ENCODE results near the gene WBP1. TPM values are rescaled to one million over a fixed set of nuclear protein-coding genes. Genes with fewer than 3 reads are reported as not detected.
"Not testable (repeated sequence)": the region's sequence is repeated elsewhere in the genome, so short reads cannot be mapped to it uniquely, and the experiment has no call there.

WBP1 gene
- total and polyA plus RNA-seq, 4 donors, result 38.1 to 149 (median 57.9) TPM

DNA sequence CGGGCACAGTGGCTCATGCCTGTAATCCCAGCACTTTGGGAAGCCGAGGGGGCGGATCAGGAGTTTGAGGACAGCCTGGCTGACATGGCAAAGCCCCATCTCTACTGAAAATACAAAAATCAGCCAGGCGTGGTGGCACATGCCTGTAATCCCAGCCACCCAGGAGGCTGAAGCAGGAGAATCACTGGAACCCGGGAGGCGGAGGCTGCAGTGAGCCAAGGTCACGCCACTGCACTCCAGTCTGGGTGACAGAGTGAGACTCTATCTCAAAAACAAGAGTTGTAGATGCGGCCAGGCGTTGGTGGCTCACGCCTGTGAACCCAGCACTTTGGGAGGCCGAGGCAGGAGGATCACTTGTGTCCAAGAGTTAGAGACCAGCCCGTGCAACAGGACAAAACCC, 12.5 kb downstream of the WBP1 start:
- intact Hi-C loops (cut with DNase I); H3K27ac ChIP-seq (ENCODE audit: low read depth in 1 of 2, low read length in 2 of 2); H3K9me3 ChIP-seq (ENCODE audit: control insufficient read depth, low read length); ATAC-seq (ENCODE audit: low FRiP score); H3K4me1 ChIP-seq (ENCODE audit: control insufficient read depth in 1 of 2, insufficient read depth in 2 of 2, low read length in 2 of 2); H3K36me3 ChIP-seq (ENCODE audit: control insufficient read depth in 1 of 2, insufficient read depth in 2 of 2, low read length in 1 of 2); H3K4me3 ChIP-seq (ENCODE audit: low read length in 2 of 2); H3K27me3 ChIP-seq (ENCODE audit: control insufficient read depth in 1 of 2, insufficient read depth in 2 of 2, low read length in 1 of 2): not testable (repeated sequence)
- peak; percentile 21 to 63 for DNase-seq
- WGBS, 2 donors, result 93 to 94% methylated on average over 12 of the region's 12 CpGs

DNA sequence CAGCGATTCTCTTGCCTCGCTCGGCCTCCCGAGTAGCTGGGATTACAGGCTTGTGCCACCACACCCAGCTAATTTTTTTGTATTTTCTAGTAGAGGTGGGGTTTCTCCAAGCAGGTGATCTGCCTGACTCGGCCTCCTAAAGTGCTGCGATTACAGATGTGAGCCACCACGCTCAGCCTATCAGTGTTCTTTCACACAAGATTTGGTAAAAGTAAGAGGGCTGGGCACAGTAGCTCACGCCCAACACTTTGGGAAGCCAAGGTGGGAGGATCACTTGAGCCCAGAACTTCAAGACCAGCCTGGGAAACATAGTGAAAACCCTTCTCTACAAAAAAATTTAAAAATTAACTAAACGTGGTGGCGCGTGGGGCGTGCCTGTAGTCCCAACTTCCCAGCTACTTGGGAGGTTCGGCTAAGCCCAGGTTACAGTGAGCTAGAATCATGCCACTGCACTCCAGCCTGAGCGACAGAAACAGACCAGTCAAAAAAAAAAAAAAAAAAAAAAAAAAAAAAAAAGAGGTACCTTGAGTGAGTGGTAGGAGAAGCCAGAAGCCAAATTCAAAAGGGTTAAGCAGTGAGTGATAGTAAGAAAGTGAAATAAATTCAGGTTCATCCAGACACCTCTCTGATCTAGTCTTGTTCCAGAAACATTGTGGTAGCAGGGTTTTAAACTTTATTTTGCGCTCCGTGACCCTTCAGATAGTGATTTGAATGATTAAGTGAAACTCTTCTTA, 13.3 kb downstream of the WBP1 start:
- 55 to 56% methylated on average over 16 of the region's 16 CpGs for WGBS, 2 donors
- Histone ChIP-seq H3K4me1 (ENCODE audit: control insufficient read depth in 1 of 2, insufficient read depth in 2 of 2, low read length in 2 of 2) (no peaks in the 10 kb centered on the region), H3K27ac (ENCODE audit: low read depth in 1 of 2, low read length in 2 of 2) (peak overlapping the region; percentile 10 to 97), H3K27me3 (ENCODE audit: control insufficient read depth in 1 of 2, insufficient read depth in 2 of 2, low read length in 1 of 2) (no peaks in the 10 kb centered on the region), H3K9me3 (ENCODE audit: control insufficient read depth, low read length) (no peaks in the 10 kb centered on the region), H3K4me3 (ENCODE audit: low read length in 2 of 2) (peak overlapping the region; percentile 29 to 82), H3K36me3 (ENCODE audit: control insufficient read depth in 1 of 2, insufficient read depth in 2 of 2, low read length in 1 of 2) (peaks cover 0 to 2% of the 10 kb centered on the region in 2 donors)
- DNase-seq, result peak; percentile 34 to 61
- intact Hi-C loops (cut with DNase I), result no loop called here
- no peak for ATAC-seq (ENCODE audit: low FRiP score)

GRCh38 chr2:74472086-74472944, 14.1 kb downstream of the WBP1 start, which contains the start of gene MRPL53:
Gene MRPL53 (minus strand): TSS chr2:74472680. CDS start chr2:74472660, 20 bp downstream.
- 0 to 1% methylated on average over 66 of the region's 66 CpGs for WGBS, 2 donors
- peaks cover 0 to 2% of the 10 kb centered on the region in 2 donors for H3K36me3 ChIP-seq (ENCODE audit: control insufficient read depth in 1 of 2, insufficient read depth in 2 of 2, low read length in 1 of 2)
- H3K27ac ChIP-seq (ENCODE audit: low read depth in 1 of 2, low read length in 2 of 2), result peak within 1 kb of the TSS; percentile 80 to 97
- H3K4me3 ChIP-seq (ENCODE audit: low read length in 2 of 2), result peak within 1 kb of the TSS; percentile 29 to 86
- no peaks in the 10 kb centered on the region for H3K9me3 ChIP-seq (ENCODE audit: control insufficient read depth, low read length)
- ATAC-seq (ENCODE audit: low FRiP score), result peak; percentile 96
- no peaks in the 10 kb centered on the region for H3K27me3 ChIP-seq (ENCODE audit: control insufficient read depth in 1 of 2, insufficient read depth in 2 of 2, low read length in 1 of 2)
- intact Hi-C loops (cut with DNase I), result no loop called here
- DNase-seq, result peak; percentile 97 to 99
- H3K4me1 ChIP-seq (ENCODE audit: control insufficient read depth in 1 of 2, insufficient read depth in 2 of 2, low read length in 2 of 2), result no peaks in the 10 kb centered on the region

DNA sequence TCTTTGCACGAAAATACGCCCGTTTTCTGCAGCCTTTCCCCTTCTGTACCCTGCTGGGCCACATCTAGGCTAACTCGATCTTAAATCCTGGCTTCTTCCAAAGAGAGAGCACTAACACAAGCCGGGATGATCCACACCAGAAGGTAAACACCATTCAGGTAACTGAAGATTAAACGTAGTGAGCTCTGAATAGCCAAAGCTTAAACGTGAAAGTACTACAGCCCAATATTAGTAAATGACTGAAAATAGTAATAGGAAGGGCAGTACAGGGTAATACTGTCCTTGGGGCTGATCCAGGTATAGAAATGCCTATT, 14.7 kb downstream of the WBP1 start:
- no peak for DNase-seq
- H3K27ac ChIP-seq (ENCODE audit: low read depth in 1 of 2, low read length in 2 of 2), result peak overlapping the region; percentile 80 to 91
- 9 to 11% methylated on average over 7 of the region's 7 CpGs for whole genome bisulfite sequencing, 2 donors
- no peaks in the 10 kb centered on the region for H3K27me3 ChIP-seq (ENCODE audit: control insufficient read depth in 1 of 2, insufficient read depth in 2 of 2, low read length in 1 of 2)
- no peaks in the 10 kb centered on the region for H3K9me3 ChIP-seq (ENCODE audit: control insufficient read depth, low read length)
- H3K36me3 ChIP-seq (ENCODE audit: control insufficient read depth in 1 of 2, insufficient read depth in 2 of 2, low read length in 1 of 2), result peaks cover 0 to 2% of the 10 kb centered on the region in 2 donors
- intact Hi-C loops (cut with DNase I), result no loop called here
- H3K4me1 ChIP-seq (ENCODE audit: control insufficient read depth in 1 of 2, insufficient read depth in 2 of 2, low read length in 2 of 2), result no peaks in the 10 kb centered on the region
- peak overlapping the region; percentile 29 to 86 for H3K4me3 ChIP-seq (ENCODE audit: low read length in 2 of 2)
- peak; percentile 27 for ATAC-seq (ENCODE audit: low FRiP score)

DNA sequence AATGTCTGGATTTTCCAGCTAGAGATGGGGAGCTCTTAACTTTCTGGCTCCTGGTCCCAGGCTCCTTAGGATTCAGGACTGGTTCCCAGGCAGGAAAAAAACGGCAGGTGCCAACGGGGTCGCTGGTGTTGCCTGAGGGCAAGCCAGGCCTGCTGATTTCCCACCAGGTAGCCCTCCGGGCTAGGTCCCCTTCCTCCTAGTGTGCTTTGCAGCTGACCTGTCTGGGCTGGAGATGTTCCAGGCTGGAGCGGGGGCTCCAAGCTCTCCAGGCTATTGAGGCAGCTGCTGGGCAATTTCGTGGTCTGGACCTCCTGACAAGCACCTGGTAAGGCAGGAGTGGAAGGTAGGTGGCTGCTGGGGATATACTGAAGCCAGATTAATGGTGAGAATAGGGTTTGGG, 16.2 kb downstream of the WBP1 start:
- intact Hi-C loops (cut with DNase I), result no loop called here
- 90 to 91% methylated on average over 6 of the region's 6 CpGs for WGBS, 2 donors

GRCh38 chr2:74474899-74475298, 16.7 kb downstream of the WBP1 start:
- DNase-seq (peak; percentile 33 to 51), ATAC-seq (ENCODE audit: low FRiP score) (no peak)
- H3K27me3 ChIP-seq (ENCODE audit: control insufficient read depth in 1 of 2, insufficient read depth in 2 of 2, low read length in 1 of 2), result no peaks in the 10 kb centered on the region
- no peak overlapping the region for H3K27ac ChIP-seq (ENCODE audit: low read depth in 1 of 2, low read length in 2 of 2)
- no peaks in the 10 kb centered on the region for H3K4me1 ChIP-seq (ENCODE audit: control insufficient read depth in 1 of 2, insufficient read depth in 2 of 2, low read length in 2 of 2)
- H3K4me3 ChIP-seq (ENCODE audit: low read length in 2 of 2), result no peak overlapping the region
- H3K9me3 ChIP-seq (ENCODE audit: control insufficient read depth, low read length), result no peaks in the 10 kb centered on the region
- 84 to 88% methylated on average over 5 of the region's 5 CpGs for WGBS, 2 donors
- H3K36me3 ChIP-seq (ENCODE audit: control insufficient read depth in 1 of 2, insufficient read depth in 2 of 2, low read length in 1 of 2), result peaks cover 0 to 2% of the 10 kb centered on the region in 2 donors
- intact Hi-C loops (cut with DNase I), result no loop called here

More for the DNA sequence above, 16.2 kb downstream of the WBP1 start:
- Histone ChIP-seq H3K4me3 (ENCODE audit: low read length in 2 of 2) (no peak overlapping the region), H3K9me3 (ENCODE audit: control insufficient read depth, low read length) (no peaks in the 10 kb centered on the region), H3K4me1 (ENCODE audit: control insufficient read depth in 1 of 2, insufficient read depth in 2 of 2, low read length in 2 of 2) (no peaks in the 10 kb centered on the region), H3K36me3 (ENCODE audit: control insufficient read depth in 1 of 2, insufficient read depth in 2 of 2, low read length in 1 of 2) (peaks cover 0 to 2% of the 10 kb centered on the region in 2 donors), H3K27me3 (ENCODE audit: control insufficient read depth in 1 of 2, insufficient read depth in 2 of 2, low read length in 1 of 2) (no peaks in the 10 kb centered on the region), H3K27ac (ENCODE audit: low read depth in 1 of 2, low read length in 2 of 2) (no peak overlapping the region)
- no peak for ATAC-seq (ENCODE audit: low FRiP score)
- DNase-seq, result peak; percentile 40 to 67

DNA sequence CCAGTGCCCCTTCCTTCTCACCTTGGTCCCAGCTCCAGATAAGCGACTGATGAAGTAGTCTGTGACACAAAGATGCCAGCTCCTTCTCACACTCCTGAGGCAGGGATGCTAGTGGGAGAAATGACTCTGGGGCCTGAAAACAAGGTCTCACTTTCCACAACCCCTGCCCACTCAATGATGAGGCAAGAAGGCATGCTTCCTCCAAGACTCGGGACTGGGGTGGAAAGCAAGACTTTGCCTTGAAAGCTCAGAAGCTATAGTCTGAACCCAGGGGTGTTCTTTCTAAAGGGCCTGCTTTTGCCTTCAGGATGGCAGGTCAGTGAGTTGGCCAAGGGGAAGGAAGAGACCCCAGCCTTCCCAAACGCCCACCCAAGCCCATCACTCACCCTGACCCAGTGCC, 23.2 kb downstream of the WBP1 start:
- Histone ChIP-seq H3K9me3 (ENCODE audit: control insufficient read depth, low read length) (no peaks in the 10 kb centered on the region), H3K27ac (ENCODE audit: low read depth in 1 of 2, low read length in 2 of 2) (no peak overlapping the region), H3K36me3 (ENCODE audit: control insufficient read depth in 1 of 2, insufficient read depth in 2 of 2, low read length in 1 of 2) (no peaks in the 10 kb centered on the region), H3K4me1 (ENCODE audit: control insufficient read depth in 1 of 2, insufficient read depth in 2 of 2, low read length in 2 of 2) (peaks cover 0 to 3% of the 10 kb centered on the region in 2 donors), H3K4me3 (ENCODE audit: low read length in 2 of 2) (peak overlapping the region; percentile 50 to 62), H3K27me3 (ENCODE audit: control insufficient read depth in 1 of 2, insufficient read depth in 2 of 2, low read length in 1 of 2) (no peaks in the 10 kb centered on the region)
- no peak for ATAC-seq (ENCODE audit: low FRiP score)
- DNase-seq, result peak in 1 of 2 donors; percentile 12
- 43 to 44% methylated on average over 3 of the region's 3 CpGs for WGBS, 2 donors
- intact Hi-C loops (cut with DNase I), result no loop called here

GRCh38 chr2:74481961-74482800, 23.9 kb downstream of the WBP1 start:
- WGBS, 2 donors, result 1% methylated on average over 75 to 80 of the region's 80 CpGs
- no peaks in the 10 kb centered on the region for H3K36me3 ChIP-seq (ENCODE audit: control insufficient read depth in 1 of 2, insufficient read depth in 2 of 2, low read length in 1 of 2)
- ATAC-seq (ENCODE audit: low FRiP score), result peak; percentile 83

More at GRCh38 chr2:74481961-74482800, 23.9 kb downstream of the WBP1 start:
- Histone ChIP-seq H3K9me3 (ENCODE audit: control insufficient read depth, low read length) (no peaks in the 10 kb centered on the region), H3K4me1 (ENCODE audit: control insufficient read depth in 1 of 2, insufficient read depth in 2 of 2, low read length in 2 of 2) (peaks cover 0 to 3% of the 10 kb centered on the region in 2 donors), H3K27ac (ENCODE audit: low read depth in 1 of 2, low read length in 2 of 2) (peak overlapping the region in 1 of 2 donors; percentile 53), H3K27me3 (ENCODE audit: control insufficient read depth in 1 of 2, insufficient read depth in 2 of 2, low read length in 1 of 2) (no peaks in the 10 kb centered on the region), H3K4me3 (ENCODE audit: low read length in 2 of 2) (peak overlapping the region; percentile 50 to 62)
- peak; percentile 83 to 87 for DNase-seq
- intact Hi-C loops (cut with DNase I), result loop anchor here (2.0 kb wide), 1 partner anchor 27 kb away; the partner anchor contains the start of gene INO80B (in 2 of the 2)

Measured in aorta (tissue), 5 donors.